HG02642 (cell line): Measurements from ENCODE around the gene TMCO5A.
"Not testable (repeated sequence)": the region's sequence is repeated elsewhere in the genome, so short reads cannot be mapped to it uniquely, and the experiment has no call there.

ENCODE experiments used
- ATAC-seq: cut with Tn5 transposase; IDR thresholded peaks from one replicate; pipeline ENCODE4 v1.9.1; 2021; ENCODE audit warnings: mild to moderate bottlenecking; ENCODE audit not compliant: unreplicated experiment, poor library complexity

TMCO5A gene

GRCh38 chr15:37960742-37961141 is 26.3 kb downstream of the TMCO5A start:
- ATAC-seq = not testable (repeated sequence)

- ATAC-seq = no peak
These were observed 33.3 kb downstream of the TMCO5A start for GRCh38 chr15:37967788-37968187.

GRCh38 chr15:37973856-37974255 is 39.4 kb downstream of the TMCO5A start:
- ATAC-seq = no peak

- no peak for ATAC-seq
These were observed 43.8 kb downstream of the TMCO5A start for GRCh38 chr15:37978231-37978630.

- ATAC-seq = no peak
These were observed 45.4 kb downstream of the TMCO5A start for GRCh38 chr15:37979671-37980409.

- no peak for ATAC-seq
These were observed 46.8 kb downstream of the TMCO5A start for GRCh38 chr15:37981201-37981600.

GRCh38 chr15:37981775-37982174 is 47.3 kb downstream of the TMCO5A start:
- no peak for ATAC-seq

- ATAC-seq = no peak
These were observed 49.9 kb downstream of the TMCO5A start for GRCh38 chr15:37984368-37984767.

- ATAC-seq = peak; percentile 79
These were observed 61.3 kb downstream of the TMCO5A start for GRCh38 chr15:37995461-37996347.
